ENCODE results near the gene LRIT1.

- TF ChIP-seq POLR2AphosphoS5 (IDR thresholded peaks at IDR 0.05; ENCODE audit: borderline replicate concordance, low read depth, low read length) (no peak), EZH2 (IDR thresholded peaks at IDR 0.05) (no peak), FOXP2 (optimal IDR thresholded peaks at IDR 0.05; ENCODE audit: control extremely low read depth, extremely low read length, insufficient read depth) (no peak)
Observed at GRCh38 chr10:84184517-84184916, 56.8 kb downstream of the LRIT1 start.

All from SK-N-MC (cell line).